ENCODE data around the gene FREY1.

The FREY1 gene

GRCh38 chr11:45929486-45930030 is 22.5 kb upstream of the FREY1 start:
- Histone ChIP-seq H3K27me3 (ENCODE audit: control insufficient read depth, insufficient read depth, low read length) (no peaks in the 10 kb centered on the region), H2AFZ (no peak overlapping the region), H3K27ac (no peak overlapping the region), H3K79me2 (no peaks in the 10 kb centered on the region), H3K4me1 (peaks cover under 1% of the 10 kb centered on the region), H3K9ac (no peak overlapping the region), H3K4me2 (ENCODE audit: low read length) (no peak overlapping the region), H3K9me3 (ENCODE audit: control insufficient read depth, low read length) (no peaks in the 10 kb centered on the region), H3K36me3 (ENCODE audit: control insufficient read depth, insufficient read depth, low read length) (no peaks in the 10 kb centered on the region), H3K4me3 (ENCODE audit: low read depth, low read length) (no peak overlapping the region)
- no peak for TF ChIP-seq CTCF (IDR thresholded peaks at IDR 0.05)

- H3K27ac ChIP-seq, result no peak overlapping the region
- H3K4me3 ChIP-seq (ENCODE audit: low read depth, low read length), result no peak overlapping the region
- no peaks in the 10 kb centered on the region for H3K4me1 ChIP-seq
- no peaks in the 10 kb centered on the region for H3K27me3 ChIP-seq (ENCODE audit: control insufficient read depth, insufficient read depth, low read length)
- H3K36me3 ChIP-seq (ENCODE audit: control insufficient read depth, insufficient read depth, low read length), result no peaks in the 10 kb centered on the region
- TF ChIP-seq CTCF (IDR thresholded peaks at IDR 0.05), result no peak
- no peaks in the 10 kb centered on the region for H3K79me2 ChIP-seq
- H3K9me3 ChIP-seq (ENCODE audit: control insufficient read depth, low read length), result no peaks in the 10 kb centered on the region
- H2AFZ ChIP-seq, result no peak overlapping the region
- no peak overlapping the region for H3K9ac ChIP-seq
- no peak overlapping the region for H3K4me2 ChIP-seq (ENCODE audit: low read length)
Measured at GRCh38 chr11:45928535-45929215, 21.6 kb upstream of the FREY1 start.

- H3K79me2 ChIP-seq, result no peaks in the 10 kb centered on the region
- no peak overlapping the region for H2AFZ ChIP-seq
- H3K9ac ChIP-seq, result no peak overlapping the region
- H3K27ac ChIP-seq, result no peak overlapping the region
- no peaks in the 10 kb centered on the region for H3K4me1 ChIP-seq
- H3K4me2 ChIP-seq (ENCODE audit: low read length), result no peak overlapping the region
- H3K4me3 ChIP-seq (ENCODE audit: low read depth, low read length), result no peak overlapping the region
- TF ChIP-seq CTCF (IDR thresholded peaks at IDR 0.05), result no peak
- H3K36me3 ChIP-seq (ENCODE audit: control insufficient read depth, insufficient read depth, low read length), result no peaks in the 10 kb centered on the region
- no peaks in the 10 kb centered on the region for H3K9me3 ChIP-seq (ENCODE audit: control insufficient read depth, low read length)
- no peaks in the 10 kb centered on the region for H3K27me3 ChIP-seq (ENCODE audit: control insufficient read depth, insufficient read depth, low read length)
Measured at GRCh38 chr11:45927684-45928413, 20.8 kb upstream of the FREY1 start.

GRCh38 chr11:45927332-45927683 is 20.2 kb upstream of the FREY1 start:
- H3K36me3 ChIP-seq (ENCODE audit: control insufficient read depth, insufficient read depth, low read length), result no peaks in the 10 kb centered on the region
- no peak overlapping the region for H3K4me2 ChIP-seq (ENCODE audit: low read length)
- no peaks in the 10 kb centered on the region for H3K79me2 ChIP-seq
- no peak overlapping the region for H3K9ac ChIP-seq
- no peak overlapping the region for H3K4me3 ChIP-seq (ENCODE audit: low read depth, low read length)
- H3K9me3 ChIP-seq (ENCODE audit: control insufficient read depth, low read length), result no peaks in the 10 kb centered on the region
- no peak for TF ChIP-seq CTCF (IDR thresholded peaks at IDR 0.05)
- no peaks in the 10 kb centered on the region for H3K27me3 ChIP-seq (ENCODE audit: control insufficient read depth, insufficient read depth, low read length)
- no peak overlapping the region for H2AFZ ChIP-seq
- no peaks in the 10 kb centered on the region for H3K4me1 ChIP-seq
- H3K27ac ChIP-seq, result no peak overlapping the region

Data from parathyroid adenoma (tissue), 2 donors.